ENCODE data around the gene INSRR.

The INSRR gene

DNA sequence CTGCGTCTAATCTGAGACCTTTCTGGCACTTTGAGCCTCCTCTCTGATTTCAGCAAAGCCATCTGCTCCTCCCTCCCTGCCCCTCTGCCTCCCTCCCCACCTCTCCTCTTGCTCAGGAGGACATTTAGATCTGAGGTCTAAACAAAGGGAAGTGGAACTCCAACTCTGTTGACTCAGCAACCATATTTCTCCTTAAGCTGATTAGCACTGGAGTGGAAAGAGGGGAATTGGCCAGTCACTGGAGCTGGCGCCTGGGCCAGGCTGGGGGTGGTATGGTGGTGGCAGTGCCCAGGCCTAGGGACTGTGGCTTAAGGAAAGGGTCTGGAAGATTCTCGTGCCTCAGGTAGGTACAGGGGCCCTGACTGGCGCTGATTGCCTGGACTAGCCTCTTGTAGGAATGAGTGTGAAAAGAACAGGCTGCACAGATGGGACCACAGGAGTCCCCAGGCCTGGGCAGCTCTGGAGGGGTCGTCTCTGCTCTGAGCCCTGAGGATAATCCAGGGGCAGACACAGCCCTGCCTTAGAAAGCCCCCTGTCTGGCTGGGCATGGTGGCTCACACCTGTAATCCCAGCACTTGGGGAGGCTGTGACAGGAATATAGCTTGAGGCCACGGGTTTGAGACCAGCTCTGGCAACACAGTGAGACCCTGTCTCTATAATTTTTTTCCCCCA lies 54.2 kb downstream of the INSRR start:
- no peak for DNase-seq (ENCODE audit: low spot score)

DNA sequence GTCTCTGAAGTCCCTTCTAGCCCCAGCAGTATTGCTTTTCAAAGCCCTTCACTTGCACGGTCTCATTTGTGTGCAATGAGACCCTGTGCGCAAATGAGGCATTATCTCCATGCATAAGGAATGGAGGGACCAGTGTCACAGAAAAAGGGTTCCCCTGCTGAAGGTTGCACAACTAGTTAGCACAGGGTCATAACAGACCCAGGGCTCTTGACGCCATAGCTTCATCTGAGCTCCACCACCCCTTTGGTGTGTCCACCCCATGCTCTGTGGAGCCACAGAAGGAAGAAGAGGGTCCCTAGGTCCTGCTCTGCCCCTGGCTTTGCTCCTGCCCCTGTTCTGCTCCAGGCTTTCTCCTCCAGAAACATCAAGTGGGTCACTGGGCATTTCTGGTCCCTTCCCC lies 54.9 kb downstream of the INSRR start:
- no peak for DNase-seq (ENCODE audit: low spot score)

DNA sequence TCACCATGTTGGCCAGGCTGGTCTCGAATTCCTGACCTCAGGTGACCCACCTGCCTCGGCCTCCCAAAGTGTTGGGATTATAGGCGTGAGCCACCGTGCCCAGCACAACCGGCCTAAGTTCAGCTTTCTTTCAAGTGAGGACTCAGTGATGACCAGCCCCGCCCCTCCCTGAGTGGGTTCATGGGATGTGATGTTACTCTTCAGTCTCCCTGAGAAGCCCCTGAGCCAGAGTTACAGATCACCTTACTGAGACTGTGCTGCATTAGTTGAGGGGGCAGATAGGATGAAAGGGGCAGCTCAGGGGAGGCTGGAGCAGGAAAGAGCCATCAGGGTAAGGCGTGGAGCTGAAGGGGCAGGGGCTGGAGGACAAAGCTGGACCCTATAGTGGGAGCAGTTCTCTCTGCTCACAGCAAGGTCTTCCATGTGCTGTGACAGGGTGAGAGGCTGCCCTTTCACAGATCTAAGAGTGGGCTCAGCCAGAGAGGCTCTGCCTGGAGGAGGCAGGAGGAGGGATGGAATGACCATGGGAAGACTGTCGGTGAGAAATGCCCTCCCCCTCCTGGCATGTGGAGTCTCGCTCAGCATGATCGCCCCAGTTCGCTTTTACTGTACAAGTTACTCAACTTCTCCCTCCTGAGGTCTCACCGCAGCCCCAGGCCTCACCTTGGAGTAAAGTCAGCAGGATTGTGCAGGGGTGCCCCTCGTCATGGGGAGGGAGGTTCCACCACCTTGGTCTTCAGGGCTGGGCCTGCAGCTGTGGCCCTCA lies 55.6 kb downstream of the INSRR start:
- no peak for DNase-seq (ENCODE audit: low spot score)

DNA sequence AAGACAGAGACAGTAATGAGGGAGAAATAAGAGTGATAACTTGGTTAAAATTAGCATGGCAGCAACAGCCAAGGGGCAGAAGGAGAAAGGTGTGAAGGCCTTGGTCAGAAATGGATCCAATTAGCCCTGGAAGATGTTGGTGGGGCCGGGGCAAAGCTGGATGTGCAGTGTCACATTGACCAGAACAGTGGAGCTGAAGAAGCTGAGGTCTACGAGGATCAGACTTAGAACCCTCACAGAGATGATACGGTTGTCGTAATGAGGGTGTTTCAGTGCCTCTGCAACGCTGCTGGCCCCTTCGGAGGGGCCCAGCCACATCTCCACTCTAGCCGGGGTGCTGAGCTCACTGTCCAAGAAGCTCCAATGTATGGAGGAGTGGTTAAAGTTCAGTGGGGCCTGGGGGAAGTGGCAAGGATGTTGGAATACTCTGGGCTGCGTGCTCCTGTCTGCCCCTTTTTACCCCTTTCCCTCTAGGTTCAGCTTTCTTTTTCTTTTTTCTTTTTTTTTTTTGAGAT lies 56.4 kb downstream of the INSRR start:
- no peak for DNase-seq (ENCODE audit: low spot score)

DNA sequence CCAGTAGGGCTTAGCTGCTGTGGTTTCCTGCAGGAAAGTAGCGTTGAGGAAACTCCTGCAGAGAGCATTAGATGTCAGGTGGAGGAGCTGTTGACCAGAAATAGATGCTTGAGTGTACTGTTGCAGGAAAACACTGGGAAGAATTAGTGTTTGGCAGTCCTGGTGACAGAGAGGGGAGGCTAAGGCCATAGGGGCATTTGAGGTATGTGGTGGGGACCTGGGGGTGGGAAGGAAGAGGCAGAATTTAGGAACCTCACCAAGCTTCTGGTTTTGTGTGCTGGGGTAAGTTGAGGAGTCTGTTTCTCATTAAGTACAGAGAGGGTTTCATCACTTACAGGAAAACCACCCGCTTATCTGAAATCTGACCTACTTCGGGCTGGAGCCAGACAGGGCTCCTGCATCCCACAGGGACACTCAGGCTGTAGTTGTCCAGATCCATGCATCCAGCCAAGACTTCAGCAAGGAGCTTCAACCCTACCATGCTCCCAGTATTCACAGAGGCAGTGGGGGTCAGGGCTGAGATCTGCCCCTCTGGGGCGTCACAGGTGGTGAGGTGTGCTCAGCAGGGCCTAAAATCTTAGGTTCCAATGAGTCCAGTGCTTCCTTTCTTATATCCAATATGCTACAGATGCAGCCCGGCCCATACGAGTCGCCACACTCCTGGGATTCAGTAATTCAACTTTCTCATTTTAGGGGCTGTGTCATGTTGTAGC lies 57.4 kb downstream of the INSRR start:
- no peak for DNase-seq (ENCODE audit: low spot score)

DNA sequence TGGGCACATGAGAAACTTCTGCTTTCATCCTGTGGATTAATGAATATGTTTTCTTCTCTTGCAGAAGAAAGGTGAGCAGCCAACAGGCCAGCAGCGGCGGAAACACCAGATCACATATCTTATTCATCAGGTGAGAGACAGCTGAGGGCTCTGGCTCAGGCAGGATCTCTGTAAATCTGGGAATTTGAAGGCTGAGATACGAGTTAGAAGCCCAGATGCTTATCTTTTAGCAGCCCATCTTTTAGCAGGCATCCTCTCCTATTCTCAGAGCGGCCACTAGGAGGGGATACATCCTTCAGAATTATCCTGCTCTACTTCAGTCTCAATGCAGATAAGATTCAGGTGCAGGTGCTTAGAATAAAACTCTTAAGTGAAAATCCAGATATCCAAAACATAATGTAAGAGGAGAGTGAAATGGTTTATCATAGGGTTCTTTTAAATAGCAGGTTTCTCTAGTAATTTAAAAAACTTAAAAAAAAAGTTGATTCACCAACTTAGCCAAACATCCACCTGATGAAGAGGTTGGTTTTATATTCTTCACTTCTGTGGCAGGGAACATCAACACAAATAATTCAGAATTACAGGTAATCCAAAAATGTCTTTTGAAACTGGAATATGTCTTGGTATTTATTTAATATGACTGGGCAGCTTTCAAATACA lies 61.6 kb downstream of the INSRR start:
- peak; percentile 79 for DNase-seq (ENCODE audit: low spot score)

DNA sequence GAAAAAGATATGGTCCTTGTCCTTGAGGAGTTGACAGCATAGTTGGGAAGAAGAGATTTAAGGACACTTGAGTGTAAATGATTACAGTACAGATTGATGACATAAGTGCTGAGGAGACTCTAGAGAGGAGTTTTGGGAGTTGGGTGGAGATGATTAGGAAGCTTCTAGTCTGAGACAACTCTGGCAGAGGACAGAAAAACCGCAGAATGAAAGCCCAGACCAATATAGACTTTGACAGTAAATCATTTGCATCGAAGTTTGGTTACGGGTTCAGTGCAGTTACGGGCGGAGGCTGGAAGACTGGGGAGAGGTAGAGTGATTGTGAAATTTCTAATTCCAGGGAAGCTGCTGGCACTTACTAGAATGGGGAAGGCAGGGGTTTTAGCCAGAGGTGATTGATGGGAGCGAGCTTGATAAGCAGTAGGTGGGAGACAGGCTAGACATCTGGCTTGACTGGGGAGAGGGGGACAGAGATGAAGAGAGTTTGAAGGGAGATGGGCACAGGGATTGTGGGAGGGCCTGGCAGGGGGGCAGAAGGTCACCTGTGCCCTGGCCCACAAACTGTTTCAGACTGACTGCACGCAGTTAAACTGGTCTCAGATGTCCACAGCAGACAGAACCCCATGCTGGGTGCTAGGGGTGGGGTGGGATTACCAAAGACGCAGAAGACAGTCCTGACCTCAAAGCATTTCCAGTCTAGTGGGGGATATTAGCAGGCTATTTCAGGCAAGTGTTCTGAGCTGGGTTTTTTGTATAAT lies 62.4 kb downstream of the INSRR start:
- DNase-seq (ENCODE audit: low spot score): no peak

DNA sequence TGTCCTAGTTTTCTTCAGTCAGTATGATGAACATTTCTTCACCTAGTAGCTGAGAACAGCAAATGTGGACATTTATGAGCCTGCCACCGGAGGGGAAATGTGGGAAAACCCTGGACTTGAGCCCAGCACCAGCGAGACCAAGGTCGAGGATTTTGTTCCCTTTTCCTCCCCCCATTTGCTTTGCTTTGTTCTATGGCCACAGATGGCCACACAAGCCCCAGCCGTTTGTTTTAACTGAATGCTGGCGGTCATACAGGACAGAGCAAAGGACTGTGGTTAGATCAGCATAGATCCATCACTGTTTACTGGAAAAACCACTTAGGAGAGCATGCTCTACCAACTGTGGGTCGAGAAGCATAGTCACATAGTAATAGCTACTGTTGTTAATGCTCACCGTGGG lies 63.1 kb downstream of the INSRR start:
- DNase-seq (ENCODE audit: low spot score): no peak

DNA sequence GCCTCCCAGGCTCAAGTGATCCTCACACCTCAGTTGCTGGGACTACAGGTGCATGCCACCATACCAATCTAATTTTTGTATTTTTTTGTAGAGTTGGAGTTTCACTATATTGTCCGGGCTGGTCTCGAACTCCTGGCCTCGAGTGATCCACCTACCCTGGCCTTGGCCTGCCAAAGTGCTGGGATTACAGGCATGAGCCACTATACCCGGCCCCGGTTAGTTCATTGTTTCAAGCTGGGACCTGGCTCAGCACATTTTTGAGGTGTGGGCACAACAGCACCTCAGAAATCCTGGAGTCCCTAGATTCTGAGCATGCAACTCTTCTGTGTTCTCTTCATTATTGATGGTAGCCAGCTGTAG lies 63.6 kb downstream of the INSRR start:
- no peak for DNase-seq (ENCODE audit: low spot score)

DNA sequence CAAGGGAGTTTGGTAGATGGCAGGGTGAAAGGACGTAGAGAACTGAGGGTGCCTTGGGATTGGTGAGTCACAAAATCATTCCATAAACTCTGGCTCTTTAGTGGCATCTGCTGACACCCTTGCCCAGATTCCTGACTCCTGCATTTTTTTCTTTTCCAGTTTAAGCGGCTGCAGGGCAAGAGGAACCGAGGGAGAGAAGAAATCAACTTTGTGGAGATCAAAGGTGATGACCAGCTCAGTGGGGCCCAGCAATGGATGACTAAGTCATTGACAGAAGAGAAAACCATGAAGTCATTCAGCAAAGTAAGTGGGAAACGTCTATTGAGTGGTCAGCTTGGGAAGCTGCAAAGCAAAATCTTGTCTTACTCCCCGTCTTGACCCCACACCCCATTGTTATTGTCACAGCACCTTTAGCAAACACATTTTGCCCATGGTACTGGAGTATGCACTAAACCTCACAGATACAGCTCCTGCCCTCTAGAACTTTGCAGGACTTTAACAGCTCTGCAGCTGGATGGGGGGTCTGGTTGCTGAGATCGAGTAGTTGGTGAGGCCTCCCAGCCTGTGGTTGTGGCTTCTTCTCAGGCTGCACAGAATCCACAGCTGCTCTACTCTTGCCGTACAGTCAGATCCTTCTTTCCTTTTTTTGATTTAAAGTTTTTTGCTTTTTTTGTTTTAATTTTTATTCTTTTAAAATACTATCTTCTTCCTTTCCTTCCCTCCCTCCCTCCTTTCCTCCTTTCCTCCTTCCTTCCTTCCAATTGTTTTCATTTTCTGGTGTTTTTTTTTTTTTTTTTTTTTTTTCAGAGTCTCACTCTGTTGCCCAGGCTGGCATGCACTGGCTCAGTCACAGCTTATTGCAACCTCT lies 64.2 kb downstream of the INSRR start:
- no peak for DNase-seq (ENCODE audit: low spot score)
